ENCODE results near the gene SH3TC1. TPM values are rescaled to one million over a fixed set of nuclear protein-coding genes. Genes with fewer than 3 reads are reported as not detected.
A peak's percentile ranks its signal among the peaks of the same experiment; 100 is the strongest.

The SH3TC1 gene
- total and polyA plus RNA-seq, 10 of the 15 experiments (the other 5 are each of a cell fraction or from before 2014, with no cell fraction given): 0.19 to 47.0 (median 18.4) TPM

DNA sequence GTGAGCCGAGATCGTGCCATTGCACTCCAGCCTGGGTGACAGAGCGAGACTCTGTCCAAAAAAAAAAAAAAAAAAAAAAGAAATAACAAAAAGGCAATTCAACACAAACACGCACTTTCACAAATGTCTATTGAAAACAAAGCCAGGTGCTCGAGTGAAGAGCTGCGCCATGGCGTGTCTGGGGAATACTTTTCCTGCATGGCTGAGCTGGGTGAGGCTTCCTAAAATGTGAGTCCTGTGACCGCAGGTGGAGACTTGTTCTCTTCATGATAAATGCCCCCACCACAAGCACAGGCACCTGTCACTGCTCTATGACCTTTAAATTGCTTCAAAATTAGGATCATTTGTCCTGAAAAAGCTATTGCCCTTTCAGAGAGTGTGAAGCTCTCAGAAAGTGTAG lies 36.5 kb upstream of the SH3TC1 start (continued):
- no peak for TF ChIP-seq CEBPZ (IDR thresholded peaks at IDR 0.05; ENCODE audit: low read depth, low read length)
- TF ChIP-seq BACH1 (IDR thresholded peaks at IDR 0.05; ENCODE audit: borderline replicate concordance): no peak
- TF ChIP-seq PAX8 (IDR thresholded peaks at IDR 0.05): no peak
- TF ChIP-seq TCF12 (IDR thresholded peaks at IDR 0.05; ENCODE audit: low read depth, low read length): 0 out of 2 replicates have a peak, but pooled peaks have one; percentile 15
- no peak for TF ChIP-seq KLF5 (IDR thresholded peaks at IDR 0.05; ENCODE audit: partially characterized antibody)
- no peak for TF ChIP-seq PBX3 (IDR thresholded peaks at IDR 0.05; ENCODE audit: insufficient replicate concordance, low read depth, low read length)
- peak; percentile 30 for TF ChIP-seq MEF2B (IDR thresholded peaks at IDR 0.05; ENCODE audit: partially characterized antibody, poor library complexity, severe bottlenecking)
- TF ChIP-seq PAX5 (IDR thresholded peaks at IDR 0.05; ENCODE audit: borderline replicate concordance, low read depth, low read length): 0 out of 2 replicates have a peak, but pooled peaks have one; percentile 29
- no peak for TF ChIP-seq NBN (IDR thresholded peaks at IDR 0.05)
- 0 out of 2 replicates have a peak, but pooled peaks have one; percentile 30 for TF ChIP-seq NR2F1 (conservative IDR thresholded peaks at IDR 0.05)

Data from GM12878 (cell line).